ENCODE results near the gene UBALD1.

UBALD1 gene

GRCh38 chr16:4641895-4642294, 27.2 kb upstream of the UBALD1 start:
- Histone ChIP-seq H3K27me3 (ENCODE audit: insufficient read depth, low read length) (no peaks in the 10 kb centered on the region), H3K4me2 (ENCODE audit: low read length) (peak overlapping the region; percentile 55; the same call in 1 of the 2 replicates), H3K27ac (ENCODE audit: low read depth, low read length, poor library complexity, severe bottlenecking) (peak overlapping the region; percentile 69), H3K4me3 (ENCODE audit: low read depth, low read length, poor library complexity, severe bottlenecking) (peak overlapping the region; percentile 13), H3K9me3 (ENCODE audit: low read length) (no peaks in the 10 kb centered on the region), H2AFZ (ENCODE audit: low read length) (no peak overlapping the region), H3K79me2 (ENCODE audit: insufficient read depth, low read length) (no peaks in the 10 kb centered on the region; the same call in 1 of the 2 replicates), H4K20me1 (ENCODE audit: insufficient read depth, low read length) (no peaks in the 10 kb centered on the region), H3K9ac (ENCODE audit: low read length) (peak overlapping the region; percentile 29; the same call in 1 of the 2 replicates), H3K4me1 (ENCODE audit: insufficient read depth, low read length, severe bottlenecking) (peaks cover 22% of the 10 kb centered on the region), H3K9me2 (ENCODE audit: low read depth, low read length) (no peaks in the 10 kb centered on the region), H3K36me3 (ENCODE audit: insufficient read depth, low read length) (no peaks in the 10 kb centered on the region), H3F3A (ENCODE audit: insufficient read depth, low read length) (no peaks in the 10 kb centered on the region)
- TF ChIP-seq CTCF (IDR thresholded peaks at IDR 0.05; ENCODE audit: low read length) (no peak), EZH2 (IDR thresholded peaks at IDR 0.05; ENCODE audit: borderline replicate concordance, low read length) (no peak)

GRCh38 chr16:4641306-4641687, 26.6 kb upstream of the UBALD1 start:
- peak overlapping the region; percentile 55; the same call in 1 of the 2 replicates for H3K4me2 ChIP-seq (ENCODE audit: low read length)
- no peaks in the 10 kb centered on the region for H3K36me3 ChIP-seq (ENCODE audit: insufficient read depth, low read length)
- H3K27ac ChIP-seq (ENCODE audit: low read depth, low read length, poor library complexity, severe bottlenecking): peak overlapping the region; percentile 69
- no peak overlapping the region for H2AFZ ChIP-seq (ENCODE audit: low read length)
- no peaks in the 10 kb centered on the region for H4K20me1 ChIP-seq (ENCODE audit: insufficient read depth, low read length)
- H3F3A ChIP-seq (ENCODE audit: insufficient read depth, low read length): no peaks in the 10 kb centered on the region
- H3K9me3 ChIP-seq (ENCODE audit: low read length): no peaks in the 10 kb centered on the region
- no peaks in the 10 kb centered on the region; the same call in 1 of the 2 replicates for H3K79me2 ChIP-seq (ENCODE audit: insufficient read depth, low read length)
- no peak for TF ChIP-seq EZH2 (IDR thresholded peaks at IDR 0.05; ENCODE audit: borderline replicate concordance, low read length)
- no peak for TF ChIP-seq CTCF (IDR thresholded peaks at IDR 0.05; ENCODE audit: low read length)
- peaks cover 22% of the 10 kb centered on the region for H3K4me1 ChIP-seq (ENCODE audit: insufficient read depth, low read length, severe bottlenecking)
- H3K9me2 ChIP-seq (ENCODE audit: low read depth, low read length): no peaks in the 10 kb centered on the region
- H3K27me3 ChIP-seq (ENCODE audit: insufficient read depth, low read length): no peaks in the 10 kb centered on the region
- no peak overlapping the region for H3K9ac ChIP-seq (ENCODE audit: low read length)
- H3K4me3 ChIP-seq (ENCODE audit: low read depth, low read length, poor library complexity, severe bottlenecking): peak overlapping the region; percentile 13

GRCh38 chr16:4640572-4641305, 26.1 kb upstream of the UBALD1 start:
- H3K4me2 ChIP-seq (ENCODE audit: low read length): no peak overlapping the region; the same call in 1 of the 2 replicates

More at GRCh38 chr16:4640572-4641305, 26.1 kb upstream of the UBALD1 start:
- no peaks in the 10 kb centered on the region for H3F3A ChIP-seq (ENCODE audit: insufficient read depth, low read length)
- H3K27me3 ChIP-seq (ENCODE audit: insufficient read depth, low read length): no peaks in the 10 kb centered on the region
- H3K4me3 ChIP-seq (ENCODE audit: low read depth, low read length, poor library complexity, severe bottlenecking): no peak overlapping the region
- H3K9ac ChIP-seq (ENCODE audit: low read length): no peak overlapping the region
- no peaks in the 10 kb centered on the region; the same call in 1 of the 2 replicates for H3K79me2 ChIP-seq (ENCODE audit: insufficient read depth, low read length)
- no peak for TF ChIP-seq CTCF (IDR thresholded peaks at IDR 0.05; ENCODE audit: low read length)
- no peak for TF ChIP-seq EZH2 (IDR thresholded peaks at IDR 0.05; ENCODE audit: borderline replicate concordance, low read length)
- H3K27ac ChIP-seq (ENCODE audit: low read depth, low read length, poor library complexity, severe bottlenecking): peak overlapping the region; percentile 69
- H3K4me1 ChIP-seq (ENCODE audit: insufficient read depth, low read length, severe bottlenecking): peaks cover 22% of the 10 kb centered on the region
- H3K9me2 ChIP-seq (ENCODE audit: low read depth, low read length): no peaks in the 10 kb centered on the region
- no peaks in the 10 kb centered on the region for H3K36me3 ChIP-seq (ENCODE audit: insufficient read depth, low read length)
- H2AFZ ChIP-seq (ENCODE audit: low read length): no peak overlapping the region
- no peaks in the 10 kb centered on the region for H4K20me1 ChIP-seq (ENCODE audit: insufficient read depth, low read length)
- no peaks in the 10 kb centered on the region for H3K9me3 ChIP-seq (ENCODE audit: low read length)
